Measurements from ENCODE around the gene ZSCAN21. TPM values are rescaled to one million over a fixed set of nuclear protein-coding genes. Genes with fewer than 3 reads are reported as not detected.

Gene ZSCAN21
- total RNA-seq, result 12.5 and 18.4 TPM in 2 replicates

DNA sequence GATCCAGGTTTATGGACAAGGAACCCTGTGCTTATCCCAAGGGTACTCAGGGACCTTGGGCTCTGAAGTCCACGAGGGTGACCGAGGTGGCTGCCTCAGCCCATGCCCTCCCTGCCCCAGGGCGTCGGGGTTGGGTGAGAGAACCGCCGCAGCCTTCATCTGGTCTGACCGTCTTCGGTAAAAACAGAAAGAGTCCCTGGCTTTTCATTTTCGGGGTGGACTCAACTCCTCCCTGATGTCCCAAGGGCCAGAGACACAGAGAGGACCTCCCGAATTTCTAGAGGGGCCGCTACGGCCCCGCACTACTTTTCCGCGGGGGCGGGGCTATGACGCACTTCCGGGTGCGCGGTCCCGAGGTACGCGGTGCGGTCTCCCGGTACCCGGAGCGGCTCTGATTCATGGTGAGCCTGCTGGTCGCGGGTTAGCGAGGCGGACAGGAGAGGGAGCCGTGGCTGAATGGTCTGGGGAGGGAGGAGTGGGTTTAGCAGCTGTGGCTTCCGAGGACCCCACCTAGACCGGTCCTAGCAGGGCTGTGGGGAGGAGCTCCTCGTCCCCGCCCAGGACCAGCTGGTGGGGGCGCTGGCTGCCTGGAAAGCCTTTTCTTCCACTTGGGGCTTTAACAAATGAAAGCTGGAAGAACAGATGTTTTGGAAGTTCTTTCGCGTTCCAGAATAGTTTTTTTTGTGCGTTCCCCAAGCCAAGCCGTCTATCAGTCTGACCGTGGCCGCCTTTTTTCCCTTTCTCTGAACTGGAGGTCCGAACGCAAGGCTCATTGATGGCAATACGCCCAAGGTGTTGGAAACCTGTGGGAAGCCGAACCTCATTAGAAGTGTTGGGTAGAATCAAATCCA is at the start of gene ZSCAN21:
Gene ZSCAN21 (plus strand): TSS at position 334 of the 851 bp plus-strand sequence. CDS start 7,233 bp downstream, outside the sequence.

DNA sequence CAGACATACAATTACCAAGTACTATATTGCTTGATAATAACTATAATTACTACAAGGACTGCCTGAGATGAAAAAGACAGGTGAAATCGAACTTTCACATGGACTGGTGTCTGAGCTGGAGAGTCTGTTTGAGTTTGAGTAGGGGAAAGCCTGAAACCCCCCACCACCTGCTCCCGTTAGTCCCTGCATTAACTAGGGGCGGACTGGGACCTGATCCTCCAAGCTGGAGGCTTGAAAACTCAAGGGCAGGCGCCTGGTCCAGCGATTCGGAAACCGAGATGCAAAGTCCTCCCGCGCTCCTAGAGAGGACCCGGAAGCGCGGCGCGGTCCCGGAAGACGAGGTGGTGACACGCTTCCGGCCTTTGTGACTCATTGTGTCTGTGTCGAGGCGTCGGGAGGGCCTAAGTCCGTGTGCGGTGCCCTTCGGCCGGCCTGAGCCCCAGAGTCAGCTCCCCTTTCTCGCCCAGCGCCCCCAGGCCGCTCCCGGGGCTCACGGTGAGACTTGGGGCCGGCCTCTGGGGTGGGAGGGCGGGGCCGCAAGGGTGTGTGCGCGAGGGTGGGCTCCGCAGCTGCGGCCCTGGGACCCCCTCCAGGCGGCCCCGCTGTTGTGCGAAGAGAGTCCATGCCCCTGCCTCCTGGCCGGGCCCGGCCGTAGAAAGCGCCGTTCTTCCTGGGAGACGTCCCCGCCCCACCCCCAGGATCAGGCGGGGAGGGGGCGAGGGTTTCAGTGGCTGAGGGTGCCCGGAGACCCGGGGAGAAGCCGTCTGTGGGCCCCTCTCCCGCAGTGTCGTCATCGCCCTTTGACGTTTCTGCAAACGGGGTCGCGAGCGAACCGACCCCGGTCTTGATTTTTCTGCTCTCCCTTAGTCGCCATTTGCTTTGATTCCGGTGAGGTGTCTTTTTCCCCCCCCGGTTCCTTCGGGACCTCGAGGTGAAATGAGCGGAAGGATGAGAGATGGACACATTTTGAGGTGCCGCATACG is 34.1 kb upstream of the ZSCAN21 start, which contains the start of gene ZKSCAN1:
Gene ZKSCAN1 (plus strand): TSS at position 365 of the 983 bp plus-strand sequence. CDS start 7,911 bp downstream, outside the sequence.

DNA sequence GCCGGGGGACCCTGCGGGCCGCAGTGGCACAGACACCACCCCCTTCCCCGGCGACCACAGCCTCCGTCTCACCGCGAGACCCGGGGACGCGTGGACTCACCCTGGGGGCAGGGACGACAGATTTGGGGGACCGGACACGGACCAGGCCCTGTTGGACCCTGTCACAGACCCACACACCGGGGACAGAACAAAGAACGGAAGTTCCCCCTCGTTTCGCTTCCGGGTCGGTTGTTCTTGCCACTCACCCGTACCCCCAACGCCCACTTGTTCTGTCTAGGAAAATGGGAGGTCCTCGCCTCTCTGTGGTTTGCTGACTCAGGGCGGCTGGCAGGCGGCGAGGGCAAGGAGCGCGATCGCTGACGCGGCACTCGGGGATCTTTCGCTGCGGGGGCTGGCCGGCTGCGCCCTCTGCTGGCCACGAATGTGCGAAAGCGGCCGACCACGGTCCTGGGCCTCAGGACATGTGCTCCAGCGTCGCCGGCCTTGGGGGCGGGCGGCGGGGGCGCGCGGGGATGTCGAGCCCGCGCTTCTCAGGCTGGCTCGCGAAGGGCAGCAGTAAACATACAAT is 32.0 kb downstream of the ZSCAN21 start, which contains the start of gene ZNF3:
Gene ZNF3 (minus strand): TSS at position 189 of the 568 bp plus-strand sequence. CDS start 4,366 bp downstream, outside the sequence.

DNA sequence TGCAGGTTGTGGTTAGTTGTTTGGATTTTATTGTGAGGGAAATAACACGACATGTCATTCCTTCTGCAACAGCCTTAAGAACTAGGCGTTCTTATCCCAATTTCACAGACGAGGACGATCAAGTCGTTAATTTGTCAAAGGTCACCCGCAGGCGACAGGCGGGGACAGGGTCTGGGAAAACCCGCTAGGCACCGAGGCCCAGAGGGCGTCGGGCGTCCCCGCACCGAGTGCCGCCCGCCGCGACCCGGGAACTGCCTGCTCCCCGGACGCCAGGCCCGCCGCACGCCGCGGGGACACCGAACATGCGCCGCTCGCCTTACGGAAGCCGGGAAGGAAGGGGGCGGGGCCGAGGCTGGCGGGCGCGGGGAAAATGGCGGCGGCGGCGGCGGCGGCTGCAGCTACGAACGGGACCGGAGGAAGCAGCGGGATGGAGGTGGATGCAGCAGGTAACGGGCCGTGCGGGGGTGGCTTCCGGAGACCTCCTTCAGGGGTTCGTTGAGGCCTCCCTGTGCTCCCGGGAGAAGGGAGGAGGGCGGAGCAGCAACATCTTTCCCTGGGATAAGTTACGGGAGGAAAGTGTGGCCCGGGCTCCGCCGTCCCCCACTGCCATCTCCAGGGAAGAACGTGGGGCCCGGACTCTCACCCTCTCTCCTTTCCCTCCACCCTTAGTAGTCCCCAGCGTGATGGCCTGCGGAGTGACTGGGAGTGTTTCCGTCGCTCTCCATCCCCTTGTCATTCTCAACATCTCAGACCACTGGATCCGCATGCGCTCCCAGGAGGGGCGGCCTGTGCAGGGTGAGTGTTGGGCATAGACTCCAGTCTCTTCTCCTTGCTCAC is 39.3 kb downstream of the ZSCAN21 start, which contains the start of gene COPS6:
Gene COPS6 (plus strand): TSS at position 349 of the 837 bp plus-strand sequence. CDS start 22 bp downstream, at position 371.

DNA sequence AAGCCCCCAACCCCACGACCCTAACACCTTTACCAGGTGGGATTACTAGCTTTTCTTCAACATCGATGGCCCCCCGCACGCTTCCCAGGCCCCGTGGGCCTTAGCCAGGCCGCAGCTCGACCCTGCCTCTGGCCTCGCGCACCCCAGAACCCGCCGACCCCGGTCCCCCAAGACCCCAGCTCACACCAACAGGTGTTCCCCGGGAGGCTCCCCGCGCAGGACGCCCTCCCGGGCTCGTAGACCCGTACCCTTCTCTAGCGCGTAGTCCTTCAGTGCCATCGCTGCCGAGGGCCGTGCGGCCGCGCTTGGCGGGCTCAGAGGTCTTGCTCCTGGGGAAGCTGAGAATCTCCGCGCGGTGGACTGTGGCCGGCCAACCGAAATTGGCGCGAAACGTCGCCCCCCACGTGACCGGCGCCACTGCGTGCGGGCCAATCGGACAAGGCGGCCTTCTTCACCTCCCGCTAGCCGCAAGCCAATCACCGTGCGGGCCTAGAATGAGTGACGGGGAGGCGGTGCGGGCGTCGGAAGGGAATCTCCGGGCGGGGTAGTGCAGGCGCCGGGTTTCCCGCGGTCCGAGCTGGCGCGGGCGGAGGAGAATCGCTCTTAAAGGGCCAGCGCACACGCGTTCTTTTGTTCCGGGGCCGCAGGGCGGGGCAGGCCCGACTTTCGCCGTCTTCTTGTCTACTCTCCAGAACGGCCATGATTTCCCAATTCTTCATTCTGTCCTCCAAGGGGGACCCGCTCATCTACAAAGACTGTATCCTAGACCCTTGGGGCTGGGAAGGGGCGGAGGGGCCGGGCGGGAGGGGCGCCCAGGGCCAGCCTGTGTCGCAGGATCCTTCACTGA is 51.7 kb downstream of the ZSCAN21 start, which contains the start of the genes AP4M1 and MCM7:
Gene AP4M1 (plus strand): TSS at position 628 of the 847 bp plus-strand sequence. CDS start 72 bp downstream, at position 700.
Gene MCM7 (minus strand): TSS at position 382 of the 847 bp plus-strand sequence. CDS start 103 bp downstream, at position 279.

Other genes starting within 250 kb of the ZSCAN21 start
- not detected in 2 replicates for gene CYP3A43, start 221.8 kb upstream of the ZSCAN21 start, total RNA-seq
- 0.39 TPM in 1 of 2 replicates, not detected in the other for gene OR2AE1, start 172.7 kb upstream of the ZSCAN21 start, total RNA-seq
- 18.9 and 40.1 TPM in 2 replicates for gene TRIM4, start 130.2 kb upstream of the ZSCAN21 start, total RNA-seq
- gene GJC3, start 120.2 kb upstream of the ZSCAN21 start, total RNA-seq, result not detected in 2 replicates
- 0.40 TPM in 1 of 2 replicates, not detected in the other for gene AZGP1, start 73.7 kb upstream of the ZSCAN21 start, total RNA-seq
- 20.2 and 44.2 TPM in 2 replicates for gene ZKSCAN1, start 34.2 kb upstream of the ZSCAN21 start, total RNA-seq
- gene ZNF3, start 31.9 kb downstream of the ZSCAN21 start, total RNA-seq, result 16.3 and 33.9 TPM in 2 replicates
- gene COPS6, start 39.2 kb downstream of the ZSCAN21 start, total RNA-seq, result 58.0 and 95.9 TPM in 2 replicates
- 52.1 and 141 TPM in 2 replicates for gene MCM7, start 51.6 kb downstream of the ZSCAN21 start, total RNA-seq
- gene AP4M1, start 51.9 kb downstream of the ZSCAN21 start, total RNA-seq, result 35.6 and 38.4 TPM in 2 replicates
- 97.1 and 107 TPM in 2 replicates for gene TAF6, start 69.6 kb downstream of the ZSCAN21 start, total RNA-seq
- gene CNPY4, start 69.9 kb downstream of the ZSCAN21 start, total RNA-seq, result 14.0 and 19.2 TPM in 2 replicates
- gene MBLAC1, start 77.2 kb downstream of the ZSCAN21 start, total RNA-seq, result 0.48 and 4.3 TPM in 2 replicates
- 139 and 189 TPM in 2 replicates for gene LAMTOR4, start 99.1 kb downstream of the ZSCAN21 start, total RNA-seq
- 4.2 and 8.9 TPM in 2 replicates for gene TRAPPC14, start 108.9 kb downstream of the ZSCAN21 start, total RNA-seq
- 5.6 and 9.7 TPM in 2 replicates for gene GAL3ST4, start 118.8 kb downstream of the ZSCAN21 start, total RNA-seq
- gene GPC2, start 127.6 kb downstream of the ZSCAN21 start, total RNA-seq, result 2.5 and 3.1 TPM in 2 replicates
- 0.16 and 0.91 TPM in 2 replicates for gene STAG3, start 128.1 kb downstream of the ZSCAN21 start, total RNA-seq
- gene PVRIG, start 170.2 kb downstream of the ZSCAN21 start, total RNA-seq, result not detected in 2 replicates